ENCODE data around the gene KLHDC1. TPM values are rescaled to one million over a fixed set of nuclear protein-coding genes. Genes with fewer than 3 reads are reported as not detected.

Gene KLHDC1
- total and polyA plus RNA-seq, 9 of the 15 experiments (the other 6 are each of a cell fraction or from before 2014, with no cell fraction given): 0.08 to 0.41 (median 0.18) TPM

DNA sequence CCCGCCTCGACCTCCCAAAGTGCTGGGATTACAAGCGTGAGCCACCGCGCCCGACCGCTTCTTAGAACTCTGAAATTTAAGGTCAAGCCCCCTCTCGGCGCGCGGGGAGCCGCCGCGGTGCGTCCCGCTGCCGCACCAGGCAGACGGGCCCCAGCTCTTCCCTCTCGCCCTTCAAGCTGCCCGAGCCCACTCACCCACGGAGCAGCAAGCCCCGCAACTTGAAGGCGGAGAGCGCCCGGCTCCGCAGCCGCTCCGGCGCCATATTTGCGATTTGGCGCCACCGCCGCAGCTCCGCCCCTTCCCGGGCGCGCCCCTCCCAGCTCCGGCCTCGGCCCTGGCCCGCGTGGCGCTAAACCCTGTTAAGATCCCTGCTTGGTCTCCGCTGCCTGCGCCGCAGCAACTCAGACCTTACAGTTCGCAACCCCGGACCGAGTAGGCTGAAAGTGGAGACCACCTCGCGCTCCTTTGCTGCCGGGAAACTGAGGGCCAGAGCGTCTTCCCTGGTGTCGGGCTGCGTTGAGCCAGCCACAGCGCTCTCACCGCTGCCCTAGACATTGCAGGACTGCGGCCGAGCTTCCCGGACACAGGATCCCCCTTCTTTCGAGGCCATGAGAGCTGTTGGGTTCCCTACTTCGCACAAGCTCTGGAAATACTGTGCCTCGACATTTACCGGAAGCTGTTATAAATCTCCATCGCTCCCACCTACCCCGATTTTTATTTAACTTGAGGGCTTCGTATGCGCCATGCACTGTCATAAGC is 4.8 kb upstream of the KLHDC1 start, which contains the start of gene POLE2 (continued):
- TF ChIP-seq, protein P1, sequence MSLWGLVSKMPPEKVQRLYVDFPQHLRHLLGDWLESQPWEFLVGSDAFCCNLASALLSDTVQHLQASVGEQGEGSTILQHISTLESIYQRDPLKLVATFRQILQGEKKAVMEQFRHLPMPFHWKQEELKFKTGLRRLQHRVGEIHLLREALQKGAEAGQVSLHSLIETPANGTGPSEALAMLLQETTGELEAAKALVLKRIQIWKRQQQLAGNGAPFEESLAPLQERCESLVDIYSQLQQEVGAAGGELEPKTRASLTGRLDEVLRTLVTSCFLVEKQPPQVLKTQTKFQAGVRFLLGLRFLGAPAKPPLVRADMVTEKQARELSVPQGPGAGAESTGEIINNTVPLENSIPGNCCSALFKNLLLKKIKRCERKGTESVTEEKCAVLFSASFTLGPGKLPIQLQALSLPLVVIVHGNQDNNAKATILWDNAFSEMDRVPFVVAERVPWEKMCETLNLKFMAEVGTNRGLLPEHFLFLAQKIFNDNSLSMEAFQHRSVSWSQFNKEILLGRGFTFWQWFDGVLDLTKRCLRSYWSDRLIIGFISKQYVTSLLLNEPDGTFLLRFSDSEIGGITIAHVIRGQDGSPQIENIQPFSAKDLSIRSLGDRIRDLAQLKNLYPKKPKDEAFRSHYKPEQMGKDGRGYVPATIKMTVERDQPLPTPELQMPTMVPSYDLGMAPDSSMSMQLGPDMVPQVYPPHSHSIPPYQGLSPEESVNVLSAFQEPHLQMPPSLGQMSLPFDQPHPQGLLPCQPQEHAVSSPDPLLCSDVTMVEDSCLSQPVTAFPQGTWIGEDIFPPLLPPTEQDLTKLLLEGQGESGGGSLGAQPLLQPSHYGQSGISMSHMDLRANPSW (CRISPR knock-in tag; IDR thresholded peaks at IDR 0.05): no peak
- TF ChIP-seq LCOR (CRISPR knock-in tag; IDR thresholded peaks at IDR 0.05) (0 out of 2 replicates have a peak, but pooled peaks have one; percentile 18), MTA3 (IDR thresholded peaks at IDR 0.05; ENCODE audit: borderline replicate concordance) (peak; percentile 40; the same call in 1 of the 2 replicates), ZNF23 (CRISPR knock-in tag; IDR thresholded peaks at IDR 0.05) (no peak), MAFF (IDR thresholded peaks at IDR 0.05; ENCODE audit: low read length) (no peak), ZNF668 (CRISPR knock-in tag; IDR thresholded peaks at IDR 0.05) (no peak), ZNF717 (CRISPR knock-in tag; IDR thresholded peaks at IDR 0.05) (no peak), FOXP1 (CRISPR knock-in tag; IDR thresholded peaks at IDR 0.05) (peak; percentile 73; the same call in 1 of the 2 replicates), NCOA6 (IDR thresholded peaks at IDR 0.05) (no peak)
- TF ChIP-seq, protein P2, sequence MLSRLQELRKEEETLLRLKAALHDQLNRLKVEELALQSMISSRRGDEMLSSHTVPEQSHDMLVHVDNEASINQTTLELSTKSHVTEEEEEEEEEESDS (CRISPR knock-in tag; IDR thresholded peaks at IDR 0.05): no peak
- TF ChIP-seq, protein P3, sequence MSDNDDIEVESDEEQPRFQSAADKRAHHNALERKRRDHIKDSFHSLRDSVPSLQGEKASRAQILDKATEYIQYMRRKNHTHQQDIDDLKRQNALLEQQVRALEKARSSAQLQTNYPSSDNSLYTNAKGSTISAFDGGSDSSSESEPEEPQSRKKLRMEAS (CRISPR knock-in tag; IDR thresholded peaks at IDR 0.05): peak; percentile 93
- TF ChIP-seq, protein P4, sequence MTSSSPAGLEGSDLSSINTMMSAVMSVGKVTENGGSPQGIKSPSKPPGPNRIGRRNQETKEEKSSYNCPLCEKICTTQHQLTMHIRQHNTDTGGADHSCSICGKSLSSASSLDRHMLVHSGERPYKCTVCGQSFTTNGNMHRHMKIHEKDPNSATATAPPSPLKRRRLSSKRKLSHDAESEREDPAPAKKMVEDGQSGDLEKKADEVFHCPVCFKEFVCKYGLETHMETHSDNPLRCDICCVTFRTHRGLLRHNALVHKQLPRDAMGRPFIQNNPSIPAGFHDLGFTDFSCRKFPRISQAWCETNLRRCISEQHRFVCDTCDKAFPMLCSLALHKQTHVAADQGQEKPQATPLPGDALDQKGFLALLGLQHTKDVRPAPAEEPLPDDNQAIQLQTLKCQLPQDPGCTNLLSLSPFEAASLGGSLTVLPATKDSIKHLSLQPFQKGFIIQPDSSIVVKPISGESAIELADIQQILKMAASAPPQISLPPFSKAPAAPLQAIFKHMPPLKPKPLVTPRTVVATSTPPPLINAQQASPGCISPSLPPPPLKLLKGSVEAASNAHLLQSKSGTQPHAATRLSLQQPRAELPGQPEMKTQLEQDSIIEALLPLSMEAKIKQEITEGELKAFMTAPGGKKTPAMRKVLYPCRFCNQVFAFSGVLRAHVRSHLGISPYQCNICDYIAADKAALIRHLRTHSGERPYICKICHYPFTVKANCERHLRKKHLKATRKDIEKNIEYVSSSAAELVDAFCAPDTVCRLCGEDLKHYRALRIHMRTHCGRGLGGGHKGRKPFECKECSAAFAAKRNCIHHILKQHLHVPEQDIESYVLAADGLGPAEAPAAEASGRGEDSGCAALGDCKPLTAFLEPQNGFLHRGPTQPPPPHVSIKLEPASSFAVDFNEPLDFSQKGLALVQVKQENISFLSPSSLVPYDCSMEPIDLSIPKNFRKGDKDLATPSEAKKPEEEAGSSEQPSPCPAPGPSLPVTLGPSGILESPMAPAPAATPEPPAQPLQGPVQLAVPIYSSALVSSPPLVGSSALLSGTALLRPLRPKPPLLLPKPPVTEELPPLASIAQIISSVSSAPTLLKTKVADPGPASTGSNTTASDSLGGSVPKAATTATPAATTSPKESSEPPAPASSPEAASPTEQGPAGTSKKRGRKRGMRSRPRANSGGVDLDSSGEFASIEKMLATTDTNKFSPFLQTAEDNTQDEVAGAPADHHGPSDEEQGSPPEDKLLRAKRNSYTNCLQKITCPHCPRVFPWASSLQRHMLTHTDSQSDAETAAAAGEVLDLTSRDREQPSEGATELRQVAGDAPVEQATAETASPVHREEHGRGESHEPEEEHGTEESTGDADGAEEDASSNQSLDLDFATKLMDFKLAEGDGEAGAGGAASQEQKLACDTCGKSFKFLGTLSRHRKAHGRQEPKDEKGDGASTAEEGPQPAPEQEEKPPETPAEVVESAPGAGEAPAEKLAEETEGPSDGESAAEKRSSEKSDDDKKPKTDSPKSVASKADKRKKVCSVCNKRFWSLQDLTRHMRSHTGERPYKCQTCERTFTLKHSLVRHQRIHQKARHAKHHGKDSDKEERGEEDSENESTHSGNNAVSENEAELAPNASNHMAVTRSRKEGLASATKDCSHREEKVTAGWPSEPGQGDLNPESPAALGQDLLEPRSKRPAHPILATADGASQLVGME (CRISPR knock-in tag; IDR thresholded peaks at IDR 0.05): no peak
- TF ChIP-seq, protein P5, sequence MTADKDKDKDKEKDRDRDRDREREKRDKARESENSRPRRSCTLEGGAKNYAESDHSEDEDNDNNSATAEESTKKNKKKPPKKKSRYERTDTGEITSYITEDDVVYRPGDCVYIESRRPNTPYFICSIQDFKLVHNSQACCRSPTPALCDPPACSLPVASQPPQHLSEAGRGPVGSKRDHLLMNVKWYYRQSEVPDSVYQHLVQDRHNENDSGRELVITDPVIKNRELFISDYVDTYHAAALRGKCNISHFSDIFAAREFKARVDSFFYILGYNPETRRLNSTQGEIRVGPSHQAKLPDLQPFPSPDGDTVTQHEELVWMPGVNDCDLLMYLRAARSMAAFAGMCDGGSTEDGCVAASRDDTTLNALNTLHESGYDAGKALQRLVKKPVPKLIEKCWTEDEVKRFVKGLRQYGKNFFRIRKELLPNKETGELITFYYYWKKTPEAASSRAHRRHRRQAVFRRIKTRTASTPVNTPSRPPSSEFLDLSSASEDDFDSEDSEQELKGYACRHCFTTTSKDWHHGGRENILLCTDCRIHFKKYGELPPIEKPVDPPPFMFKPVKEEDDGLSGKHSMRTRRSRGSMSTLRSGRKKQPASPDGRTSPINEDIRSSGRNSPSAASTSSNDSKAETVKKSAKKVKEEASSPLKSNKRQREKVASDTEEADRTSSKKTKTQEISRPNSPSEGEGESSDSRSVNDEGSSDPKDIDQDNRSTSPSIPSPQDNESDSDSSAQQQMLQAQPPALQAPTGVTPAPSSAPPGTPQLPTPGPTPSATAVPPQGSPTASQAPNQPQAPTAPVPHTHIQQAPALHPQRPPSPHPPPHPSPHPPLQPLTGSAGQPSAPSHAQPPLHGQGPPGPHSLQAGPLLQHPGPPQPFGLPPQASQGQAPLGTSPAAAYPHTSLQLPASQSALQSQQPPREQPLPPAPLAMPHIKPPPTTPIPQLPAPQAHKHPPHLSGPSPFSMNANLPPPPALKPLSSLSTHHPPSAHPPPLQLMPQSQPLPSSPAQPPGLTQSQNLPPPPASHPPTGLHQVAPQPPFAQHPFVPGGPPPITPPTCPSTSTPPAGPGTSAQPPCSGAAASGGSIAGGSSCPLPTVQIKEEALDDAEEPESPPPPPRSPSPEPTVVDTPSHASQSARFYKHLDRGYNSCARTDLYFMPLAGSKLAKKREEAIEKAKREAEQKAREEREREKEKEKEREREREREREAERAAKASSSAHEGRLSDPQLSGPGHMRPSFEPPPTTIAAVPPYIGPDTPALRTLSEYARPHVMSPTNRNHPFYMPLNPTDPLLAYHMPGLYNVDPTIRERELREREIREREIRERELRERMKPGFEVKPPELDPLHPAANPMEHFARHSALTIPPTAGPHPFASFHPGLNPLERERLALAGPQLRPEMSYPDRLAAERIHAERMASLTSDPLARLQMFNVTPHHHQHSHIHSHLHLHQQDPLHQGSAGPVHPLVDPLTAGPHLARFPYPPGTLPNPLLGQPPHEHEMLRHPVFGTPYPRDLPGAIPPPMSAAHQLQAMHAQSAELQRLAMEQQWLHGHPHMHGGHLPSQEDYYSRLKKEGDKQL (CRISPR knock-in tag; IDR thresholded peaks at IDR 0.05; ENCODE audit: borderline replicate concordance): no peak

Data from K562 (cell line).